ENCODE results near the gene SLC35C1. TPM values are rescaled to one million over a fixed set of nuclear protein-coding genes. Genes with fewer than 3 reads are reported as not detected.
A peak's percentile ranks its signal among the peaks of the same experiment; 100 is the strongest.

The SLC35C1 gene
- total and polyA plus RNA-seq, 9 of the 15 experiments (the other 6 are each of a cell fraction or from before 2014, with no cell fraction given) = 0.65 to 13.1 (median 2.4) TPM

DNA sequence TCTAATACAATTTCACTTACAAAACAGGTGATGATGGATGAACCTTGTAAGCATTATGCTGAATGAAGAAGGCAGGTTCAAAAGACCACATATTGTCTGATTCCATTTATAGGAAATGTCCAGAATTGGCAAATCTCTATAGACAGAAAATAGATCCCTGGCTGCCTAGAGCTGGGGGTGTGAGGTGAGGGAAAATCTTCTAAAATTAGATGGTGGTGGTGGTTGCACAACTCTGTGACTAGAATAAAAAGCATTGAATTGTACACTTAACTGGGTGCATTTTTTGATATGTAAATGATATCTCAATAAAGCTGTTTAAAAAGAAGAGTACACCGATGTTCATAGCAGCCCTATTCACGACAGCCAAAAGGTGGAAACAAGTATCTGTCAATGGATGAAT, 25.6 kb downstream of the SLC35C1 start:
- H3K4me1 ChIP-seq (replicated peaks in 1 of 2; ENCODE audit: control insufficient read depth in 2 of 2, insufficient read depth in 2 of 2, low read length in 2 of 2) = peaks cover 19% of the 10 kb centered on the region in 2 experiments
- no peak overlapping the region for H2AFZ ChIP-seq (ENCODE audit: low read depth, low read length)
- no peak overlapping the region for H3K4me2 ChIP-seq (ENCODE audit: insufficient read depth, low read length)
- no peak overlapping the region for H3K4me3 ChIP-seq
- H3K79me2 ChIP-seq (ENCODE audit: control insufficient read depth, insufficient read depth, low read length) = no peaks in the 10 kb centered on the region
- ATAC-seq (no peak), DNase-seq (ENCODE audit: extremely low read depth in 1 of 4, low spot score in 3 of 4) (no peak), FAIRE-seq (no peak)
- no peaks in the 10 kb centered on the region; the same call in 1 of the 2 replicates for H4K20me1 ChIP-seq (replicated peaks; ENCODE audit: control insufficient read depth, insufficient read depth, low read length)
- ChIA-PET POLR2A (interaction anchor here (0.8 kb wide), 1 partner anchor 12 kb away, joined by 5 read pairs; no protein-coding TSS in a partner anchor), CTCF (ENCODE audit: low intra/inter-chr PET ratio) (no interaction called here)
- H3K9ac ChIP-seq (ENCODE audit: insufficient read depth in 1 of 2, low read depth in 2 of 2, low read length in 2 of 2) = no peak overlapping the region
- H3K27me3 ChIP-seq (ENCODE audit: control insufficient read depth in 2 of 2, insufficient read depth in 2 of 2, low read length in 2 of 2) = peaks cover 0 to 16% of the 10 kb centered on the region in 2 experiments; a peak in 2 of 5 replicates
- WGBS (ENCODE audit: insufficient coverage, low coverage, missing lambda C conversion rate) = 39% methylated on average over 2 of the region's 2 CpGs
- intact Hi-C loops (cut with micrococcal nuclease) = loop anchor here (5.0 kb wide), 1 partner anchor 33 kb away; no protein-coding TSS in a partner anchor
- no peak overlapping the region for H3K27ac ChIP-seq (ENCODE audit: extremely low read depth, low read depth, low read length)
- no peaks in the 10 kb centered on the region for H3K36me3 ChIP-seq (ENCODE audit: control insufficient read depth, insufficient read depth, low read length)
- no peak for TF ChIP-seq NEUROD1 (IDR thresholded peaks at IDR 0.05; ENCODE audit: borderline replicate concordance, low read depth, low read length, partially characterized antibody)
- TF ChIP-seq, protein P1, sequence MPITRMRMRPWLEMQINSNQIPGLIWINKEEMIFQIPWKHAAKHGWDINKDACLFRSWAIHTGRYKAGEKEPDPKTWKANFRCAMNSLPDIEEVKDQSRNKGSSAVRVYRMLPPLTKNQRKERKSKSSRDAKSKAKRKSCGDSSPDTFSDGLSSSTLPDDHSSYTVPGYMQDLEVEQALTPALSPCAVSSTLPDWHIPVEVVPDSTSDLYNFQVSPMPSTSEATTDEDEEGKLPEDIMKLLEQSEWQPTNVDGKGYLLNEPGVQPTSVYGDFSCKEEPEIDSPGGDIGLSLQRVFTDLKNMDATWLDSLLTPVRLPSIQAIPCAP (CRISPR knock-in tag; IDR thresholded peaks at IDR 0.05; ENCODE audit: borderline replicate concordance) = no peak
- peak; percentile 37; the same call in 1 of the 2 replicates for TF ChIP-seq CEBPB (tag; IDR thresholded peaks at IDR 0.05)
- H3K9me3 ChIP-seq (replicated peaks; ENCODE audit: control insufficient read depth, insufficient read depth, low read depth, low read length) = no peaks in the 10 kb centered on the region; the same call in 1 of the 2 replicates
- H3K9me1 ChIP-seq (ENCODE audit: control insufficient read depth, insufficient read depth, low read length) = no peaks in the 10 kb centered on the region
- BruUV-seq (replicated peaks) = no TSS peak
- in situ Hi-C loops (cut with MboI) = no loop called here

Measured in K562 (cell line).